NCI-H146 treated with DMSO at 0.1 percent for 48 hours (cell line): Measurements from ENCODE around the gene APLN.

Experiments
- DNase-seq: peaks from one replicate; lab custom pipeline; 2025; ENCODE audit not compliant: unreplicated experiment; lab: John Stamatoyannopoulos, UW

APLN gene

GRCh38 chrX:129654652-129655546, at the start of gene APLN:
Gene APLN (minus strand): TSS chrX:129654956. CDS start chrX:129654630, 326 bp downstream.
- DNase-seq = peak; percentile 29

GRCh38 chrX:129704491-129704890, 49.7 kb upstream of the APLN start:
- no peak for DNase-seq

GRCh38 chrX:129701624-129702069, 46.9 kb upstream of the APLN start:
- DNase-seq = no peak

- no peak for DNase-seq
Observed at GRCh38 chrX:129700536-129700935, 45.8 kb upstream of the APLN start.

- DNase-seq = no peak
Observed at GRCh38 chrX:129698150-129698549, 43.4 kb upstream of the APLN start.

GRCh38 chrX:129697204-129697829, 42.6 kb upstream of the APLN start:
- no peak for DNase-seq

- DNase-seq = no peak
Observed at GRCh38 chrX:129696463-129697155, 41.9 kb upstream of the APLN start.

- DNase-seq = no peak
Observed at GRCh38 chrX:129695937-129696336, 41.2 kb upstream of the APLN start.

GRCh38 chrX:129695535-129695934, 40.8 kb upstream of the APLN start:
- DNase-seq = no peak

GRCh38 chrX:129694805-129695204, 40.0 kb upstream of the APLN start:
- DNase-seq = no peak

GRCh38 chrX:129693354-129693753, 38.6 kb upstream of the APLN start:
- no peak for DNase-seq

GRCh38 chrX:129690435-129690834, 35.7 kb upstream of the APLN start:
- DNase-seq = no peak

- DNase-seq = no peak
Observed at GRCh38 chrX:129689796-129690195, 35.0 kb upstream of the APLN start.

GRCh38 chrX:129688097-129688496, 33.3 kb upstream of the APLN start:
- DNase-seq = no peak

- DNase-seq = no peak
Observed at GRCh38 chrX:129686422-129686948, 31.7 kb upstream of the APLN start.

GRCh38 chrX:129682979-129683378, 28.2 kb upstream of the APLN start:
- no peak for DNase-seq

GRCh38 chrX:129679901-129680300, 25.1 kb upstream of the APLN start:
- DNase-seq = no peak

- peak; percentile 31 for DNase-seq
Observed at GRCh38 chrX:129678614-129679195, 23.9 kb upstream of the APLN start.

GRCh38 chrX:129667412-129667811, 12.7 kb upstream of the APLN start:
- no peak for DNase-seq

GRCh38 chrX:129665916-129666644, 11.3 kb upstream of the APLN start:
- no peak for DNase-seq
